Gastroesophageal sphincter (tissue), 3 donors: ENCODE results near the gene SIPA1L3.

Experiments used
- CTCF ChIP-seq, 4 experiments: fragments of 200-600 bp in 2 of 4; fragments of 450-650 bp in 2 of 4; sonication (generic) in 1 of 4; IDR thresholded peaks; one replicate each; pipeline ENCODE4 v1.5.1; 2017 to 2019; ENCODE audit warnings: antibody characterized with exemption in 4 of 4, mild to moderate bottlenecking in 2 of 4, moderate library complexity in 2 of 4
- EP300 ChIP-seq: sonication (generic); formaldehyde crosslinking; IDR thresholded peaks from one replicate; pipeline ENCODE4 v1.6.1; 2017; ENCODE audit warnings: antibody characterized with exemption, mild to moderate bottlenecking
- POLR2A ChIP-seq, 2 donors: fragments of 450-650 bp; IDR thresholded peaks; one replicate each; pipeline ENCODE4 v1.6.1; 2017; ENCODE audit warnings: antibody characterized with exemption in 2 of 2, mild to moderate bottlenecking in 2 of 2, moderate library complexity in 1 of 2
- POLR2AphosphoS5 ChIP-seq: sonication (generic); formaldehyde crosslinking; IDR thresholded peaks from one replicate; pipeline ENCODE4 v1.6.1; 2017; ENCODE audit warnings: antibody characterized with exemption

DNA sequence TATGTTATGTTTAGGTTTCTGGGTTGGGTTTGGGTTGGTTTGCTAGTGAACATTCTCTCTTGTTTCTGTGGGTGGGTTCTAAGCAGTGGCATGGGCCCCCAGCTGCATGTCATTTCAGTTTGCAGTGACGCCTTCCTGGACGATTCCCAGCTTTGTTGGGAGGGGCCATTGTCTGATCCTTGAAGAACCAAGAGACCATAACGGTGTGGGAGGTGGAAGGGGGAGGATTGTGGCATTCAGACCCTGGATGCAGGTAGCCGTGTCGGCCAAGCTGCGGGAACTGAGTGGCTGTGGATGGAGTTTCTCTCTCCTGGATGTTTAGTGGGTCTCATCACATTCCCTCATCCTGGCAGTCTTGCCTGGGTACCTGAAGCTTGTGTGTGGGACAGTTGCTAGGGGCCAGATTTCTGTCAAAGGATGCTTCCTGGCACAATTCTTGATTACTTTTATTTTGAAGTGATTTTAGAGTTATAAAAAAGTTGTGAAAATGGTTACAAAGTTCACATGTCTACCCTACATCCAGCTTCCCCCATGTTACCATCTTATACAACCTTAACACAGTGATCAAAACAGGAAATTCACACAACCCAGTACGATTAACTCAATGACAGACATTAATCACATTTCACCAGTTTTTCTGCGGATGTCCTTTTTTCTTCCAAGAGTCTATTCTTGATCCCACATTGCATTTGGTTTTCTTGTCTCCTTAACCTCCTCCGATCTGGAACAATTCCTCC lies 123.8 kb downstream of the SIPA1L3 start:
- TF ChIP-seq CTCF (IDR thresholded peaks at IDR 0.05): no peak
- no peak for TF ChIP-seq POLR2AphosphoS5
- TF ChIP-seq POLR2A (IDR thresholded peaks at IDR 0.05): no peak
- no peak for TF ChIP-seq EP300
